Measurements from ENCODE around the gene CCDC85C. TPM values are rescaled to one million over a fixed set of nuclear protein-coding genes. Genes with fewer than 3 reads are reported as not detected.
A peak's percentile ranks its signal among the peaks of the same experiment; 100 is the strongest.

CCDC85C gene
- total and polyA plus RNA-seq, 2 of the 4 experiments (the other 2 are of a cell fraction): 16.0 to 19.0 TPM

GRCh38 chr14:99481745-99482099, 122.3 kb downstream of the CCDC85C start:
- Histone ChIP-seq H2BK120ac (ENCODE audit: low read depth, low read length) (no peak overlapping the region), H4K20me1 (ENCODE audit: insufficient read depth, low read length) (peaks cover 69% of the 10 kb centered on the region), H4K5ac (ENCODE audit: low read depth, low read length) (peak overlapping the region; percentile 46; the same call in 1 of the 2 replicates), H4K8ac (ENCODE audit: low read depth in 2 of 2, low read length in 2 of 2) (peak overlapping the region; percentile 13 to 92; a peak in 3 of 4 replicates), H3K23ac (ENCODE audit: low read depth, low read length) (peak overlapping the region; percentile 80), H3K4me1 (ENCODE audit: control insufficient read depth, insufficient read depth, low read length) (peaks cover 5% of the 10 kb centered on the region), H3K27me3 (ENCODE audit: control insufficient read depth, insufficient read depth, low read length) (no peaks in the 10 kb centered on the region), H2AFZ (replicated peaks; ENCODE audit: low read length, poor library complexity) (peak overlapping the region; percentile 82), H3K4ac (ENCODE audit: low read depth, low read length) (peak overlapping the region; percentile 90), H4K91ac (ENCODE audit: insufficient read depth, low read depth, low read length) (0 out of 2 replicates have a peak overlapping the region, but pooled peaks have one; percentile 37), H3K79me1 (ENCODE audit: low read depth in 1 of 2, low read length in 2 of 2) (peaks cover 7 to 52% of the 10 kb centered on the region in 2 experiments; a peak in 3 of 4 replicates), H3K9me1 (ENCODE audit: insufficient read depth, low read length) (peaks cover 6% of the 10 kb centered on the region), H3K14ac (replicated peaks; ENCODE audit: low read depth, low read length) (peak overlapping the region; percentile 82), H2AK5ac (ENCODE audit: low read depth, low read length) (no peak overlapping the region; the same call in none of the 2 replicates), H2BK15ac (ENCODE audit: low read depth, low read length) (no peak overlapping the region), H3K36me3 (ENCODE audit: control insufficient read depth, insufficient read depth, low read length) (no peaks in the 10 kb centered on the region), H3K18ac (ENCODE audit: low read depth, low read length) (peak overlapping the region; percentile 25; the same call in 1 of the 2 replicates), H2BK20ac (ENCODE audit: low read depth, low read length) (no peak overlapping the region), H2AK9ac (replicated peaks; ENCODE audit: low read depth, low read length, poor library complexity) (peak overlapping the region; percentile 93), H3K56ac (ENCODE audit: extremely low read depth, insufficient read depth, low read length) (peak overlapping the region; percentile 86), H3K4me3 (ENCODE audit: insufficient read depth, low read depth, low read length) (peak overlapping the region; percentile 72), H2BK5ac (ENCODE audit: low read depth, low read length, poor library complexity, severe bottlenecking) (peak overlapping the region; percentile 37), H3K27ac (ENCODE audit: insufficient read depth, low read length) (peak overlapping the region; percentile 77), H3K9me3 (ENCODE audit: control insufficient read depth, insufficient read depth, low read length) (no peaks in the 10 kb centered on the region), H3K9ac (ENCODE audit: low read depth, low read length) (peak overlapping the region; percentile 87), H3K4me2 (ENCODE audit: low read depth, low read length) (peak overlapping the region; percentile 98)
- ChIA-PET CTCF (no interaction called here), POLR2A (ENCODE audit: unreplicated experiment) (no interaction called here)
- dilution Hi-C loops (cut with HindIII; ENCODE audit: low sequenced_read_pairs, unreplicated experiment) (no loop called here), intact Hi-C loops (cut with micrococcal nuclease) (no loop called here), in situ Hi-C loops (cut with MboI; ENCODE audit: low sequenced_read_pairs) (no loop called here)
- no TSS peak for BruUV-seq (replicated peaks)
- ATAC-seq (ENCODE audit: low read depth): no peak
- TF ChIP-seq, protein P1, sequence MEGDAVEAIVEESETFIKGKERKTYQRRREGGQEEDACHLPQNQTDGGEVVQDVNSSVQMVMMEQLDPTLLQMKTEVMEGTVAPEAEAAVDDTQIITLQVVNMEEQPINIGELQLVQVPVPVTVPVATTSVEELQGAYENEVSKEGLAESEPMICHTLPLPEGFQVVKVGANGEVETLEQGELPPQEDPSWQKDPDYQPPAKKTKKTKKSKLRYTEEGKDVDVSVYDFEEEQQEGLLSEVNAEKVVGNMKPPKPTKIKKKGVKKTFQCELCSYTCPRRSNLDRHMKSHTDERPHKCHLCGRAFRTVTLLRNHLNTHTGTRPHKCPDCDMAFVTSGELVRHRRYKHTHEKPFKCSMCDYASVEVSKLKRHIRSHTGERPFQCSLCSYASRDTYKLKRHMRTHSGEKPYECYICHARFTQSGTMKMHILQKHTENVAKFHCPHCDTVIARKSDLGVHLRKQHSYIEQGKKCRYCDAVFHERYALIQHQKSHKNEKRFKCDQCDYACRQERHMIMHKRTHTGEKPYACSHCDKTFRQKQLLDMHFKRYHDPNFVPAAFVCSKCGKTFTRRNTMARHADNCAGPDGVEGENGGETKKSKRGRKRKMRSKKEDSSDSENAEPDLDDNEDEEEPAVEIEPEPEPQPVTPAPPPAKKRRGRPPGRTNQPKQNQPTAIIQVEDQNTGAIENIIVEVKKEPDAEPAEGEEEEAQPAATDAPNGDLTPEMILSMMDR (conservative IDR thresholded peaks at IDR 0.05; ENCODE audit: low read depth, low read length): no peak
- TF ChIP-seq NFE2L2 (IDR thresholded peaks at IDR 0.05; ENCODE audit: low read depth, low read length) (no peak), USF2 (IDR thresholded peaks at IDR 0.05; ENCODE audit: low read depth, low read length) (no peak), CEBPB (IDR thresholded peaks at IDR 0.05; ENCODE audit: low read depth, low read length) (no peak), RFX5 (IDR thresholded peaks at IDR 0.05; ENCODE audit: low read depth, low read length) (no peak), BHLHE40 (IDR thresholded peaks at IDR 0.05; ENCODE audit: low read depth, low read length) (no peak), SMC3 (IDR thresholded peaks at IDR 0.05; ENCODE audit: low read depth, low read length) (no peak), FOS (IDR thresholded peaks at IDR 0.05; ENCODE audit: low read depth, low read length) (no peak), MAZ (IDR thresholded peaks at IDR 0.05; ENCODE audit: borderline replicate concordance, low read depth, low read length) (no peak), MAFK (IDR thresholded peaks at IDR 0.05; ENCODE audit: low read depth, low read length) (no peak), POLR2A (IDR thresholded peaks at IDR 0.05; ENCODE audit: low read depth, low read length) (no peak), CHD1 (IDR thresholded peaks at IDR 0.05; ENCODE audit: low read depth, low read length) (no peak), RCOR1 (IDR thresholded peaks at IDR 0.05; ENCODE audit: insufficient replicate concordance, low read length) (no peak), MXI1 (IDR thresholded peaks at IDR 0.05; ENCODE audit: borderline replicate concordance, low read depth, low read length) (no peak), RAD21 (IDR thresholded peaks at IDR 0.05; ENCODE audit: low read length) (no peak)
- TF ChIP-seq, protein P2, sequence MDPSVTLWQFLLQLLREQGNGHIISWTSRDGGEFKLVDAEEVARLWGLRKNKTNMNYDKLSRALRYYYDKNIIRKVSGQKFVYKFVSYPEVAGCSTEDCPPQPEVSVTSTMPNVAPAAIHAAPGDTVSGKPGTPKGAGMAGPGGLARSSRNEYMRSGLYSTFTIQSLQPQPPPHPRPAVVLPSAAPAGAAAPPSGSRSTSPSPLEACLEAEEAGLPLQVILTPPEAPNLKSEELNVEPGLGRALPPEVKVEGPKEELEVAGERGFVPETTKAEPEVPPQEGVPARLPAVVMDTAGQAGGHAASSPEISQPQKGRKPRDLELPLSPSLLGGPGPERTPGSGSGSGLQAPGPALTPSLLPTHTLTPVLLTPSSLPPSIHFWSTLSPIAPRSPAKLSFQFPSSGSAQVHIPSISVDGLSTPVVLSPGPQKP (IDR thresholded peaks at IDR 0.05; ENCODE audit: borderline replicate concordance, low read depth, low read length): no peak
- DNase-seq: peak; percentile 39
- WGBS, 2 experiments (ENCODE audit: extremely low coverage in 2 of 2, insufficient read length in 1 of 2): 0% methylated on average over 2 of the region's 17 CpGs; no CpG with 5 or more reads in 1 of the 2 experiments
